C4-2B (cell line): ENCODE measurements around the gene RETN.

Source experiments
- CTCF ChIP-seq: fragments of 450-650 bp; conservative IDR thresholded peaks from 2 replicates; pipeline ENCODE4 v1.5.1; 2017; ENCODE audit warnings: mild to moderate bottlenecking
- ZFX ChIP-seq: fragments of 450-650 bp; IDR thresholded peaks from 2 replicates; pipeline ENCODE4 v1.6.1; 2017

GRCh38 chr19:7644550-7644877 lies 24.3 kb upstream of the RETN start:
- no peak for TF ChIP-seq CTCF
- no peak for TF ChIP-seq ZFX
